Measurements from ENCODE around the gene SEMA6D. TPM values are rescaled to one million over a fixed set of nuclear protein-coding genes. Genes with fewer than 3 reads are reported as not detected.

The SEMA6D gene
- total RNA-seq, 1 donor from 2014 or later = 8.0 TPM

- no peak for TF ChIP-seq CTCF (IDR thresholded peaks at IDR 0.05)
- no peak for DNase-seq
- Histone ChIP-seq H3K9me3 (no peaks in the 10 kb centered on the region), H3K36me3 (no peaks in the 10 kb centered on the region), H3K27ac (no peak overlapping the region), H3K4me1 (no peaks in the 10 kb centered on the region), H3K27me3 (no peaks in the 10 kb centered on the region), H3K4me3 (no peak overlapping the region)
- no peak for ATAC-seq
- intact Hi-C loops (cut with DNase I) = no loop called here
Measured at GRCh38 chr15:47817969-47818548, 100.8 kb downstream of the SEMA6D start.

- no peak for DNase-seq
- TF ChIP-seq CTCF (IDR thresholded peaks at IDR 0.05) = no peak
- H3K27ac ChIP-seq = no peak overlapping the region
- no peak for ATAC-seq
- H3K27me3 ChIP-seq = no peaks in the 10 kb centered on the region
- no peak overlapping the region for H3K4me3 ChIP-seq
- H3K36me3 ChIP-seq = no peaks in the 10 kb centered on the region
- intact Hi-C loops (cut with DNase I) = no loop called here
- no peaks in the 10 kb centered on the region for H3K9me3 ChIP-seq
- no peaks in the 10 kb centered on the region for H3K4me1 ChIP-seq
Measured at GRCh38 chr15:47819158-47819557, 101.9 kb downstream of the SEMA6D start.

DNA sequence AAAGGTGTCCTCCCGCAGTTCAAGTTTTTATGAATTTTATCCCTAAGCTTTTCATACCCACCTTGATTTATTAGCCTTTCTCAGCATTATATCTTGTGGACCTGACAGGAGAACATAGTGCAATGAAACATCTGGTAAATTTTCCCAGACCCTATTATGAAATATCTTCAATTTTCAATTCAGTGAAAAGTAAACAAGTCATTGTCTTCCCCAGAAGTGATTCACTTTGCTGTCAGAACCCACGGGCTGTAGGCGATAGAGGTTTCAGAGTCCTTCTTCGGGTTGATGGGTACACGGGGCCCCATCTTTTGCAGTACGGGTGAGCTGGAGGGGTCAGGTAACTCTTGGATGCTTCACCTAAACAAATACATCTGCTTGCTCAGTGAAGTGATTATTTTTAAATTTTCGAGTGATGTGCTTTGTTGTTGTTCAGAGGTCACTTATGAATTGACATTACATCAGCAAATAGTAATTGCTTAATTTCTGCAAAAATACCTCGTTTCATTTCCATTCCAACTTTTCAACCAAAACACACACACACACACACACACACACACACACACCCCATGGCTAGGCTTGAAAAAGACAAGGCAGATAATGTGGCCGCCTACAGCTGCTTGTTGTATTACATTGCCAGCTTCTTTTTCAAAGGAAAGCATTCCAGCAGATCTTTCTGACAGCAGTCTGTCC is 102.9 kb downstream of the SEMA6D start:
- no peak overlapping the region for H3K4me3 ChIP-seq
- no peak overlapping the region for H3K27ac ChIP-seq
- ATAC-seq (no peak), DNase-seq (no peak)
- intact Hi-C loops (cut with DNase I) = no loop called here
- H3K9me3 ChIP-seq = no peaks in the 10 kb centered on the region
- H3K4me1 ChIP-seq = no peaks in the 10 kb centered on the region
- no peaks in the 10 kb centered on the region for H3K36me3 ChIP-seq
- no peaks in the 10 kb centered on the region for H3K27me3 ChIP-seq
- no peak for TF ChIP-seq CTCF (IDR thresholded peaks at IDR 0.05)

DNA sequence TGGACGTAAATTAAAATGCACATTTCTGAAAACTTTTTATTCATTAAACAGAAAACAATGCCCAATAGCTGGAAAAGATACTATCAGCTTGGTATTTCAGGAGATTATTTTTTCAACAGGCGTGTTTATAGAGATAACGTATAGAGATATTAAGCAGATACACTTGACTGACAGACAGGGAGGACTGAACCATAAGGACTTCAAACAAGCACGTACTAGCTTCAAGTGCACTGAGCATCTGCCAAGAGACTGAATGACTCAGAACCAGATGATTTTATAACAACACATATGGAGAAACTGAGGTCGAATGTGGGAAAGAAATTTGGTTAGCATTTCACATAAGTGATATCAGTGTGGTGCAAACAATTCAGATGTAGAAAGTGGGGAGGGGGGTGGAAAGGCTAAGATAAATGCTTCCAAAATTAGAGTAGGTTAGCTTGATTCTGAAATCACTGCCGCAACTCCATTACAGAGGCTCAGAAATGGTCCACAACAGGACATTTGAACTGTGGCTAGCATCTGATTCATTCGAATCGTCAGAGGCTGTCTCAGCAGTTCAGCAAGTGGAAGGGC is 103.5 kb downstream of the SEMA6D start:
- no peaks in the 10 kb centered on the region for H3K36me3 ChIP-seq
- DNase-seq (no peak), ATAC-seq (no peak)
- H3K4me3 ChIP-seq = no peak overlapping the region
- TF ChIP-seq CTCF (IDR thresholded peaks at IDR 0.05) = no peak
- intact Hi-C loops (cut with DNase I) = no loop called here
- no peaks in the 10 kb centered on the region for H3K27me3 ChIP-seq
- H3K9me3 ChIP-seq = no peaks in the 10 kb centered on the region
- no peak overlapping the region for H3K27ac ChIP-seq
- no peaks in the 10 kb centered on the region for H3K4me1 ChIP-seq

DNA sequence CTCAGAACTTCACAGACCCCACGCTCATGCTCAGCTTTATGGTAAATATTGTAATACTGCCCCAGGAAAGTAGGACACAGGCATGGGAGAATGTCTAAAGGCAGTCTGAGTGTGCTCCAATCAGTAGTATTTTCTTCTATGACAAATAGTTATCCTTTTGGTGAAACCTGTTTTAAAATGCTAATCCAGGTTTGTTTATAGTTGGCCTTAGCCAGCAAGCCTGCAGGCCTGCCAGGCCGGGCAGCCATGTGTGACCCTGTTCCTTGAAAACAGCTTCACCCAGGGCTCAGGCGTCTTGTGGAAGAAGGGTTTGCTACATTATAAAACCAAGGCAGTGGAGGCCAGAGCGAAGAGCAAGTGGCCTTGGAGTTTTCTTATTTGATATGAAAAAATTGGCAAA is 104.7 kb downstream of the SEMA6D start:
- Histone ChIP-seq H3K36me3 (no peaks in the 10 kb centered on the region), H3K9me3 (no peaks in the 10 kb centered on the region), H3K27ac (no peak overlapping the region), H3K4me3 (no peak overlapping the region), H3K27me3 (no peaks in the 10 kb centered on the region), H3K4me1 (no peaks in the 10 kb centered on the region)
- ATAC-seq = no peak
- no peak for TF ChIP-seq CTCF (IDR thresholded peaks at IDR 0.05)
- intact Hi-C loops (cut with DNase I) = no loop called here
- no peak for DNase-seq

All from upper lobe of right lung (tissue), 1 donor.